Stimulated activated naive CD4-positive, alpha-beta T cell treated with Interleukin-2 at 50 U/mL for 16 hours (primary cell): ENCODE measurements around the gene MAP1B.
"Not testable (repeated sequence)": the region's sequence is repeated elsewhere in the genome, so short reads cannot be mapped to it uniquely, and the experiment has no call there.

ENCODE experiments used
- DNase-seq: peaks from one replicate; lab custom pipeline; 2025; lab: John Stamatoyannopoulos, UW

The MAP1B gene

DNA sequence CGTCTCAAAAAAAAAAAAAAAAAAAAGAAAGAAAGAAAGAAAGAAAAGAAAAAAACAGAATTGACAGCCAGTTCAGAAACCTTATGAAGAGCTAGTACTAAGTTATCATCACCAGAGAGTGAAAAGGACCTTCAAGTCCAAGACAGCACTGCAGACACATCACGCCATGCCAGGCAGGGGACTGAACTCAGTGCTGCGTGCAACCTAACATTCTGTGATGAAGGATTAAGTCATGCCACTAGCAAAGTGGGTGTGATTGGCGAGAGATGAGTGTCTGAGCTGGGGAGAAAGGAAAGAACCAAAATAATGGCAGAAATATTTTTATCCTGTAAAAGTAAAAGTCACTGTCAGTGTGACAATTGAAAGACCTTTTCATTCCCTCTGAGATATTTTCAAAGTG, 54.7 kb downstream of the MAP1B start:
- DNase-seq: no peak

DNA sequence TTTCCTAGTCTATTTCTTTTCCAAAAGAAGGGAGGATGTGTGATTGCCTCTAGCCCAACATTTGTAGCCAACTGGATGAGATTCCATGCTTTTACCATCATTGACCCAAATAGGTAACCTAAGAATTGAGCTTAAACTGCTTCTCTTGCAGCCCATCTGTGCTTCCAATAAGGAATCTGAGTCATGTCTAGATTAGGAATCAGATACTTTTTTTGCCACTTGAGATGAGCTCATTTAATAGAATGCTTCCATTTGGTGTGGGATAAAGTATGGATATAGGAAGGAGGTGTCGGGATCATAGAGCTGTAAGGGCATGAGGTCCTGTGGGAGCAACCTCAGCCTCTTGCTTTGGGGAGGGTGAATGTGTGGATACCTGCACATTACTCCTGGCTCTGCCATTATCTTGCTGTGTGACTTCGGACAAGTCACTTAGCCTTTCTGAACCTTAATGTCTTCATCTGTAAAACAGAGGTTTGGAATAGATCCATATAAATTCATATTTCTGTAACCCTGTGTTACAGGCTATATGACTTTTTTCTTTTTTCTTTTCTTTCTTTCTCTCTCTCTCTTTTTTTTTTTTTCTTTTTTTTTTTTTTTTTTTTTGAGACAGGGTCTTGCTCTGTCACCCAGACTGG, 56.2 kb downstream of the MAP1B start:
- no peak for DNase-seq

DNA sequence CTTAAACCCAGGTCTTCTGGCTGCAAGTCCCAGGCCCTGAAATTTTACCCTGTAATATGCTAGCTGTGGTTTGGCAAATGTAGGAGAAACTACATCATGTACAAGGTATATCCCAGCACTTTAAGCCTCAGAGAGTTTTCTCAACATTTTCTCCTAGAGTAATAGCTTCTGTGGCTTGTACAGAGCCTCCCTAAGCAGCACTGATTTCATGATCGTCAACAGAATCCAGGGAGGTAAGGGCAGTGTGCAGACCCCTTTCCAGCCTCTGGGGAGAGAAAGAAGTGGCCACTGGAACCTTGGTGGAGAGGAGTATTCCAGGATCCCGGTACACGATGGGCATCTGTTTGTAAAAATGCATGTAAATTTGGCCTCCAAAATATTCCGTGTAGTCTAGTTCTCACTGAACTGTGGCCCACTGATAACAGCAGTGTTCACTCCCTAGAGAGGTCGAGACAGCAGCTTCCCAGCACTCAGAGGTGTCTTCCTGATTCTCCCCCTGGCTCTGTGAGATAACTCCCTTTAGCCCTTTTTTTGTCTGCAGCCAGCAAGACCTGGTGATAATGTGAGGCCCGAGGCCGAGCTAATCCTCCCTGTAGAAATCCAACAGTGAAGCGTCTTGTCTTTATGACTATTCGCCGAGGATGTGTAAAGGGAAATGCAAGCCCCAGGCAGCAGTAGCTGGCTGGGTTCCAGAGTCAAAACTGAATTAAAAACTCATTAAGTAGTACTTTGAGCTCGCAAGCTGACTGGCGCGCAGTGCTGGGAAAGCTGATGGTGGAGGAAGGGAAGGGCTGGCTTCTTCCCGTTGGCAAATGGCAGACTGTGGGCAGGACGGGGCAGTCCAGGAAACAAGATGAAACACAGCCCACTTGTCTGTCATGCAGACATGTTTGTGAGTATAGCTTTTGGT, 59.0 kb downstream of the MAP1B start:
- no peak for DNase-seq

DNA sequence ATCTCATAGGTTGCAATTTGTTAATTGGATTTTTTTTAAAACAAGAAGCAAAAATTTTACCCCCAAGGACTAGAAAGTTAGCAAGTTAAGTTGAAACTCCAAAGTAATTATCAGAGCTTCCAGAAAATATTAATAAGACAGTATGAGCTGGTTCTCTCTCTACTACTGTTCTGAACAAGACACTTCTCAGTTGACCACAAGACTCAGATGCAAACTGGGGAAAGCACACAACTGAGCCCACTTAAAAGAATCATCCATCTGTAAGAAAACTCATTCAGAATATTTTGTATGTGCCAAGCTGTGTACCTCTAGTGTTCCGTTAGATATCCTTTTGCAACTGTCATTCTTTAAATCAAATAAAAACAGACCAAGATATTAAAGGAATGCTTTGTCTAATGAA, 60.0 kb downstream of the MAP1B start:
- DNase-seq: no peak

DNA sequence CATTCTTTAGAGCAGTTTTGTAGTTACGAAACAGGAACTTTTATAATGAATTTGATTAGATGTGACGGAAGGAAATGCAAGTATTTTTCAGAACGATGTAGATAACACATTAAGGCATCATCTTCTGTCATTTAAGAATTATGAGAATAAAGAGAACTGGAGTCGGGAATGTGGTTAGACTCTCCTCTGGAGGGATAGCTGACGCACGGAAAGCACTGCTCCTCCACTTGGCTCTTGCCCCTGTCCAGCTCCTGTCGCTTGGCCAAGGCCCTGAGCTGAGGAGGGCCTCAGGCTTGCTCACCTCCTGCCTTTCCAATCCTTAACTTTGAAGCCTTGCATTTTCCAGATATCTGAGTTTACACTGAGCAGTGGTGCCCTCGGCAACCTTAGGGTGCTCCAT, 60.5 kb downstream of the MAP1B start:
- no peak for DNase-seq

DNA sequence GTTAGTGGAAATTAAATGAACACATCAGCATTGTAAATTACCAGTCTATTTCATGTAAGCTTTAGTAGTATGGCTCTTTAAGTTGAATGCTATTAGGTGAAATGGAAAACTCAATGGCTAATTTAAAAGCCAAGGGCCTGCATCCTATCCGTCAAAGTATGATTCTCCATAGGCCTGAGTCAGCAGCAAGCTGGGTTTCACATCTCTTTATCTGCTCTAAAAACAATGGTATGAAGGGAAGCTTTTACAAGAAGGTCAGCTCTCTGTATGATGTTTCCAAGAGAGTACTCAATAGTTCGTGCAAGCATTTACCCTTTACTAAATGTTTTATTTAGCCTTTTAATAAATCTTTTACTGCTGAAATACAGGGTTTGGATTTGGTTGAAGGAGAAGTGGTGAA, 62.8 kb downstream of the MAP1B start:
- DNase-seq: no peak

DNA sequence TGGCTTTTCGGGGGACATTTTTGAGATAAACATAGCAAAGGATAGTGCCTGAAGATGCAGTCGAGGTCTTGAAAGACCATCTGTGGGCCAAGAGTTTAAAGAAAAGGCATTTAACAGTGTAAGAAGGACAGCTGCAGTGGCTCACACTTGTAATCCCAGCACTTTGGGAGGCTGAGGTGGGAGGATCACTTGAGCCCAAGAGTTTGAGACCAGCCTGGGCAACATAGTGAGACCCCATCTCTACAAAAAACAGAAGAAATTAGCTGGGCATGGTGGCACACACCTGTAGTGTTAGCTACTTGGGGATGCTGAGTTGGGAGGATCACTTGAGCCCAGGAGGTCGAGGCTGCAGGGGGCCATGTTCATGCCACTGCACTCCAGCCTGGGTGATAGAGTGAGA, 63.9 kb downstream of the MAP1B start:
- DNase-seq: not testable (repeated sequence)

DNA sequence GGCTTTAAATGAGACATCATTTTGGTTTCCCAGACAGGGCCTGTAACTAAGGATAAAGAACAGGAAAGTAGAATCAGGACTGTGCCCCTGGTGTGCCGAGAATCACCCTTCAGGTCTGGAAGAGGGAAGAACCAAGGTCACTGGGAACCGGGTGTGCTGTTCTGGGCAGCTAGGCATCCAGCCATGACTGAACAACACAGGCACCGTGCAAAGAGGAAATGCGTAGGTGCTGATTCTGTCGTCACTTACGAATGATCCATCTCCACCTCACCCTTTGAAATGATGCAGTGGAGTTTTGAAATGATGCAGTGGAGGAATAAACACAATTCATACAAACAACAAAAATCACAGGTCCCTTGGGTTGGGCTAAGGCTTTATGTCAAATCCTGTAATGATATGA, 64.4 kb downstream of the MAP1B start:
- peak; percentile 2 for DNase-seq

DNA sequence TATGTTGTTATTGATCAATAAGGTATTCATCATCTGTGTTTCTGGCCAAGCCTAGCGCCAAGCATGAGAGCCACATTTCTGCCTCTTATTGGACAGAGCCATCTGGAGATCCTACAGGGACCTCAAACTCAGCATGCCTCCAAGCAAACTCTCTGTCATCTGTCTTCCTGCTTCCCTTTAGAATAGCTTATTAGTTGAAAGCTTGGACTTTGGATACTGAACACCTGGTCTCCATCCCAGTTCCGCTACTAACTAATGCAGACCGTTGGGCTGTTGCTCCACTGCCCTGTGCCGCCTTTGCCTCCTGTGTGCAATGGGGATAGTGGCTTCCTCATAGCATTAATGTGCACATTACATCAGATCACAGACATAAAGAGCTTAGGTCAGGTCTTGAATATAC, 65.5 kb downstream of the MAP1B start:
- DNase-seq: no peak

DNA sequence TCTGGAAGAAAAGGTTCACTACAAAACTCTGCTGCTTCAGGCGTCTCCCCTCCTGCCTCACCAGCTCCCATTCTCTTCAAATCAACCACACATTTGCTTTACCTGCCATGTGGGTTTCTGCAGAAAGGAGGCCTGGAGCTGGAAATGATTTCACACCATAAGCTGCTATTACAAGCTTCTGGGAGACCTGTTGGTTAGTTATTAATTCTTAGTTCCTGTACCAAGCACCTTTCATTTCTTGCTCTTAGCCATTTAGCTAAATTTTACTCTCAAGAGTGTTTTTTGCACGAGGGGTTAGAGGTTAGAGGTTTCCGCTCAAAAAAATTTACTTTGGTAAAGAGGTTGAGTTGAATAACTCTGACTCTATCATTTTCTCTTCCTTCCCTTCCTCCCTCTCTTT, 70.3 kb downstream of the MAP1B start:
- no peak for DNase-seq

DNA sequence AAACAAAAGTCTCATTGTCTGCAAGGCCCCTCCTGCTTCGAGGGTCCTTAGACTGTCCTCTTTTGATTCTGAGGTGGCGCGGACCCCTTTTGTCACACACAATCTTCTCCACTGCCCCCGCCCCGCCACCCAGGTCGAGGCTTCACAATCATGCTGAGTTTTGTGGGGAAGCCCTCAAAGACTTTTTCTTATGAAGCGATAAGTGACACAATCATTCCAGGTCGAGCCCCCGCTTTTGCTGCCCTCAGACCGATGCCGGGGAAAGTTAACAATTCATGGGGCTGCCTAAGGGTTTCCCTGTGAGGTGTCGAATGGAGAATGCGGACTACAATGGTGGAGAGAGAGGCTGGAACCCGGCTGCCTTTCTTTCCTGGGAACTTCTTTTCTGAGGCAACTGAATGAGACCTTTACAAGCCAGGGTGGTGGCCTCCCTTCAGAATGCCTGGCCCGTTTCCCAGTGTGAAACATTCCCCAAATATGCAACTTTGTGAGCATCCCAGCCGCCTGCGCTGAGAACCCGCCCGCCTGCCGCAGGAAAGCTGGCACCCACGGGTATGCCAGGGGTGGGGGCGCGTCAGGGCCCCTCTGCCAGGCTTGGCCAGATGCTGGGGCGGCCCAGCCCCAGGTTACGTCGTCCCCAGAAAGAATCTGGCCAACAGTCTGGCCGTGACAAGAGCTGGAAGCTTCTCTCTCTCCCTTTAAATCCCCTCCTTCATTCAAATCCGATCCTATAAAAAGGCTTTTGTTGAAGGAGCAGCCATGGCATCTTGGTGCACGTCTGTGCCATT, 71.9 kb downstream of the MAP1B start:
- DNase-seq: no peak

DNA sequence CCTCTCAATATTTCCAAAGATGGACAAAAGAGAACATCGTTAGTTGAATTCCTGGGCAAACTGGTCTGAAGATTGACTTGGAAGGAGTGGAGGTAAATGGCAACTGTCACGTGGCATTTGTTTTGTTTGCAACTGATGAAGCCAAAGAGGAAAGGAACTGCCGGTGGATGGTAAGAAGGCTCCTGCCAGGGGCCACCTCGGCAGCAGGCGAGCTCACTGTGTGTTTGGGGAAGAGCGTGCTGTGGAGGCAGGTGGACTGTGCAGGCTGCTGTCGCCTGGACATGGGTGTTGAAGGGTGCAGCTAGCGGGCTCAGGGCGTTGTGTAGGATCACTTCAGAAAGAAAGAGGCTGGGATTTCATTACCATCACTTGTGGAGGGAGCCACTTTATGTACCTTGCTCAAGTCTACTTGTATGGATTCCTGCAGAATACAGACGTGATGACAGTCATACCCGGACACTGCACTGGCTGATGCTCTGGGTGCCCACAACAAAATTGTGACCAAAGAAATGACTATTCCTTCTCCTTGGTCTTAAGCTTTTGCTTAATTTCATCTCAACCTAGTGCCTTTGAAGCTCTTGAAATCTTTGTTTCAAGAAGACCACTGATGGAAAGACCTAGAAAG, 72.7 kb downstream of the MAP1B start:
- no peak for DNase-seq

DNA sequence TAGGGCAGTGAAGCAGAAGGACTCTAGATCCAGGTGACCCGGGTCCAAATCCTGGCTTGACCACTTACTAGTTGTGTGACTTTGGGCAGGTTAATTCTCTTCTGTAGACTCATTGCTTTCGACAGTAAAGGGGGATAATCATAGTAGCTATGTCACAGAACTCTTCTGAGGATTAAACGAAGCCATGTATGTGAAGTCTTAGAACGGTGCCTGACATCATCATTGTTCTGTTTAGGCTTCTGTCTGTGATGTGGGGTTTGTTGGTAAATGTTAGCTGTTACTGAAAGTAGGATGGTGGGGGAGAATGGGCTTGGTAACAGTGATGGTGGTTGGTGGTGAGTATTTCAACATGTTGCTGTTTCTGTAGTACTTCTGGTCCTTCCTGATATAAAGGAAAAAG, 73.7 kb downstream of the MAP1B start:
- DNase-seq: no peak

DNA sequence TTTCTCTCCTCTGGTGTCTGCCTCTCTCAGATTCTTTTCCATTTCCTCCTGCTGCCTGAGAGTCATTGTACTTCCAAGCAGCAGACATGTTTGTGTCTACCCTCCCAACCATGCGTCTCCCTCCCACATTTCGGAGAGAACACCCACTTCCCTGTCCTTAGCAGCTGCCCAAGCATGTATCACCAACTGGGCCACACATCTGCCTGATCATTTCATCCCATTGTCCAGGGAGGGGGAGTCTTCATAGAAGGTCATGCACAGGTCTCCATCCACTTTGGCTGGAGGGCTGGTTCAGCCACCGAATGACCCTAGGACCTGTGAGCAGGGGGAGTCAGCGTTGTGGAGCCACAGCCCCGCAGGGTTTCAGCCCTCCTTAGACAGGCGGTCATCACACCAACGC, 75.4 kb downstream of the MAP1B start:
- no peak for DNase-seq

DNA sequence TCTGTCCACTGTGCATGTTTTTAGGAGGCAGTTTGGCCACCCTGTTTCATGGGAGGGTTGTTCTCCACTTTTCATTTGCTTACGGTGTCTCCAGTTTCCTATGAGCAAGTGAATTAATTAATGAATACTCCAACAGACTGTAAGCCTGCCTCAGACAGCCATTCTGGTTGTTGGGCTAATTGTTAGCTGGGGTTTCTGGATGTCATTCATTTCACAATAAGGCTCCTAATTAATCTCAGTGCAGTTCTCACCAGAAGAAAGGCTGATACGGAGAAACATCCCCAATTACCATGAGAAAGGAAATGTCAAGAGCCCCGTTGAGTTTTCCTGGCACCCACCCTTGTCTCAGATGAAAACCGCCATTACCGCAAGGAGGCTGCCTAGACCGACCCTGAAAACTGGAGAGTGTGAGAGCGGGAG, 75.8 kb downstream of the MAP1B start:
- DNase-seq: no peak

DNA sequence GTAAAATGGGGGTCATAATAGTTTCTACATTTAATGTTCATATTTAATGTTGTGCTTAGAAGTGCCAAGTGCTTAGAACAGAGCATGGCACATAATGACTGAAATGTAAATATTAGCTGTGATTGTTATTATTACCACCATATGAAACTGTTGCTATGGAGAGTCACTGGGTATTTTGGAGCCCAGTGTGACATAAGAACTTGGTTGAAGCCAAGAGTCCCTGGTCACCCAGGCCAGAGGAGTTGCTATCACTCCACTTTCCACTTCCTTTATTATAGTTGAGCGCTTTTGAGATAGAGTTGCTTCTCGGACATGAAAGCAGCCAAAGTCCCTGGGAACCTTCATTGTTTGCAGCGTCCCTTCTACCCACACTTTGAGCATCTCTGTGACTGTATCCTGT, 77.1 kb downstream of the MAP1B start:
- no peak for DNase-seq

DNA sequence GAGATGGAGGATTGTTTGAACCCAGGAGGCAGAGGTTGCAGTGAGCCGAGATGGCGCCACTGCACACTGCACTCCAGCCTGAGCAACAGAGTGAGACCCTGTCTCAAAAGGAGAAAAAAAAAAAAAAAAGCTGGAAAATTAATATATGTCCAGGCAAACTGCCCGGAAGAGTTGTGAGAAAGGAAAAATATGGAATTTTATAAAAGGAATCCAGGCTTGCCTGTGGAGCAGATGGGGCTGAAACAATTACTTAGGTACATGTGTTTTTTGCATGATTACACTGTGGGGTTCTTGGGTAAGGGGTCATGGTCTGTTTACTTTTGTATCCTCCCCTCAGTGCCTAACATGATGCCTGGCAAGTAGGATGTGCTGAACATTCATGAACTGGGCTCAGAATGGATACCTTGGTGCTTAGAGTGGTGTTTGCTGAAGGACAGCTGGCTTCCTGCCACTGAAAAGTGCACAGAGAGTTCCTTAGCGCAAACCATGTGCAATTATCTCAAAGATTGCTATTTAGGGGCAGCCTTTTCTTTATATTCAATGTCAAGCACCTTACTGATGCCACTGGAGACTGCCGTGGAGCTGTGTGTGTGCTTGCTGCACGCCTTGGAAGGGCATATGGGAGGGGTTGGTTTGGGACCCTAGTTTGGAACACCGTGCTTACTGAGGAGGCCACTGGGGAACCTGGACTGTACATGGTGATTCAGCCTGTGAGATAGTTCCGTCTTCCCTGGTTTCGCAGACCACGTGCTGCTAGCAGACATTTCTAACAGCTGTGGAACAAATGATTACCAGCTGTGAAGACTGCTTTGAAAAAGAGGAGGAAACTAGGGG, 78.4 kb downstream of the MAP1B start:
- DNase-seq: no peak

DNA sequence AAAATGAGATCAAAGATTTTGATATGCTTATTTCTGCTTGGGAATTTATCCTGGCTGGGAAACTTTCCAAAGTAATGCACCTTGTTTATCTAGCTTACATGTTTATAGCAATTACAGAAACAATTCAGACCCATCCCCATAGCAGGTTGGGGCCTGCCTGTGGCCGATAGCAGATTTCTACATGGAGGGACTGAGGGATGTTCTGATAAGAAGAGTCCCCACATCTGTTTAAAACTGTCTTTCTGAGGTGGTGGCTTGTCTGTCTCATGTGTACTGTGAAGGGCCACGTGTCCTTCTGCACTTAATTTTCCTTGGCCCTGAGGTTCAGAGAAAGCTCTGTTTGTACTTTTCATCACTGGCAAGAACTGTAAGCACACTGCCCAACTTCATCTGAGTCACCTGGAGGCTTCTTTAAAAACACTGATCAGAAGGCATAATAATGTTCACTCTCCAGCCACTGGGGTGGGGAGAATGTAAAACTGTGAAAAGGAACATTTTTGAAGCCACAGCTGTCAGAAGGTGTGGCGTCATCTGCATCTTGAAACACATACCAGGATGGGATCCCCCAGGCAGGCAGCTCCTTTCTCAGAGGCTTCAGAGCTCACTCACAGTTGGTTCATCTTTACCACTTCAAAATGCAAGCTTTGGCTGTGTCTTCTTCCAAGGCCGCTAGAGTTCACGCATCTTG, 80.3 kb downstream of the MAP1B start:
- DNase-seq: no peak

DNA sequence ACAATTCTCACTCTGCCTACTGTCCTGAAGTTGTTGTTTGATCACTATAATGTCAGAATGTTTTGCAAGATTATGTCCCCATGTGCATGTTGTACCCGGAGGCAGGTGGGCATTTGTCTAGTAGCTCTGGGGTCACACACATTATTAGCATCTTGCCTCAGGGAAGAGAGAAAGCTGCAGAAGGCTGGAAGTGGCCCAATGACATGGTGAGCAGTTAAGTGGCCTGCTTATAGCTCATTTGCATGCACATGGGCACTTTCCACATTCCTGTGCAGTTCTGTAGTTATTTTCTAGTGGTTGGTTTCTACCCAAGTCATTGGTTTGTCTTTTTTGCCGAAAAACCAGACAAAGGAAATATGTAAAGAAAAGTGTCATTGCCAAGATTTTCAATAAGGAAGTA, 80.9 kb downstream of the MAP1B start:
- no peak for DNase-seq

DNA sequence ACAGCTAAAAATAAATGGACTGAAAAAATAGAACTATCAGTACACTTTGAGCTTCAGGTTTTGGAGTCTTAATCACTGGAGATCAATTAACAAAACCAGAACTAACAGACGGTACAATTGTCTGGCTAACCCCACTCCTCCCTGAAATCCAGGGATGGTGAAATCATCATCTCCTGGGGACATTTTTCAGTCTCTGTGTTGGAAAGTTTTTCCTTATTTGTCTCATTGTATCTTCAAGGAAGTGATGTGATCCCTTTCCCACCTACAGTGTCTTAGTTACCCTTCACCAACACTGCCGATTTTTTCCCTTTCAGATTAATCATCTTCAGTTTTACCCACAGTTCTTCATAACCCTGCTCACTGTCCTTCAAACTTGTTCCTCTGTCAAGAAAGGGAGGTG, 81.9 kb downstream of the MAP1B start:
- no peak for DNase-seq

DNA sequence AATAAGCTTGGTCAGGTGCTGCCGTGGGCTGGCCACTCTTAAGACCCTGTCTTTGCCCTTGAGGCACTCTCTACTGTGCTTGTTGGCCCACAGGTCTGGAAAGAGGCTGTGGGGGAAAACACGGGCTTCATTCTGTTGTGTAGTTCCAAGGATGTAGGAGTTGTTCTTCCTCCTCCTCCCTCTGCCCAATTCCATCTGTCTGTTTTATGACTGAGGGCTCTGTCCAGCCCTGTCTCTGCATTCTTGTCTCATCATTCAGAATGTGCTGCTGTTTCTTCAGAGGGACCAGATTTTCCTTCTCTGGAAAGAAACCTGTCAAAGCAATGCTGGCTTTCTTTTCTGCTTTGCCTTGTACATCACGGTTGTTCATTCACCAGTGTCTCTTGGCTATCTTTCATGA, 84.1 kb downstream of the MAP1B start:
- DNase-seq: no peak
